Measurements from ENCODE around the gene ZSCAN10. TPM values are rescaled to one million over a fixed set of nuclear protein-coding genes. Genes with fewer than 3 reads are reported as not detected.

The ZSCAN10 gene
- not detected for polyA plus RNA-seq

- H3K4me1 Mint-ChIP-seq = peaks cover 26 to 36% (median 36%) of the 10 kb centered on the region in 3 donors
- H3K27ac Mint-ChIP-seq = peak within 1 kb of the TSS; percentile 78 to 95 (median 84)
- no peaks in the 10 kb centered on the region for H3K36me3 Mint-ChIP-seq
- H3K9me3 Mint-ChIP-seq = no peaks in the 10 kb centered on the region
- peak within 1 kb of the TSS; percentile 77 to 93 (median 88) for H3K4me3 Mint-ChIP-seq
- no peaks in the 10 kb centered on the region for H3K27me3 Mint-ChIP-seq
Observed at GRCh38 chr16:3098459-3099394, at the start of gene ZSCAN10. Gene ZSCAN10, minus strand, starts transcription at chr16:3099294. Its CDS starts 6,357 bp downstream, at chr16:3092937.

GRCh38 chr16:3148256-3149192, 49.4 kb upstream of the ZSCAN10 start:
- peak overlapping the region; percentile 77 to 100 (median 88) for H3K4me3 Mint-ChIP-seq
- peak overlapping the region in 2 of 3 donors; percentile 35 to 91 for H3K27ac Mint-ChIP-seq
- H3K36me3 Mint-ChIP-seq = no peaks in the 10 kb centered on the region
- H3K27me3 Mint-ChIP-seq = peaks cover 1% of the 10 kb centered on the region
- H3K9me3 Mint-ChIP-seq = peaks cover 0 to 7% (median 0%) of the 10 kb centered on the region in 3 donors
- peaks cover 14 to 22% (median 19%) of the 10 kb centered on the region in 3 donors for H3K4me1 Mint-ChIP-seq

GRCh38 chr16:3147757-3148104, 48.6 kb upstream of the ZSCAN10 start:
- H3K9me3 Mint-ChIP-seq = peaks cover 0 to 7% (median 0%) of the 10 kb centered on the region in 3 donors
- peaks cover 1% of the 10 kb centered on the region for H3K27me3 Mint-ChIP-seq
- no peaks in the 10 kb centered on the region for H3K36me3 Mint-ChIP-seq
- no peak overlapping the region for H3K27ac Mint-ChIP-seq
- H3K4me1 Mint-ChIP-seq = peaks cover 12 to 21% (median 17%) of the 10 kb centered on the region in 3 donors
- H3K4me3 Mint-ChIP-seq = no peak overlapping the region

- H3K27me3 Mint-ChIP-seq = peaks cover 1% of the 10 kb centered on the region
- no peaks in the 10 kb centered on the region for H3K36me3 Mint-ChIP-seq
- no peak overlapping the region for H3K27ac Mint-ChIP-seq
- no peak overlapping the region for H3K4me3 Mint-ChIP-seq
- H3K4me1 Mint-ChIP-seq = peaks cover 7 to 17% (median 12%) of the 10 kb centered on the region in 3 donors
- peaks cover 0 to 3% (median 0%) of the 10 kb centered on the region in 3 donors for H3K9me3 Mint-ChIP-seq
Observed at GRCh38 chr16:3147046-3147756, 48.1 kb upstream of the ZSCAN10 start.

GRCh38 chr16:3145660-3146059, 46.6 kb upstream of the ZSCAN10 start:
- H3K27me3 Mint-ChIP-seq = peaks cover 1% of the 10 kb centered on the region
- H3K4me1 Mint-ChIP-seq = peaks cover 0 to 9% (median 3%) of the 10 kb centered on the region in 3 donors
- peaks cover 3% of the 10 kb centered on the region for H3K36me3 Mint-ChIP-seq
- H3K27ac Mint-ChIP-seq = no peak overlapping the region
- no peak overlapping the region for H3K4me3 Mint-ChIP-seq
- H3K9me3 Mint-ChIP-seq = no peaks in the 10 kb centered on the region

GRCh38 chr16:3145151-3145550, 46.1 kb upstream of the ZSCAN10 start:
- Mint-ChIP-seq H3K27ac (no peak overlapping the region), H3K27me3 (no peaks in the 10 kb centered on the region), H3K9me3 (no peaks in the 10 kb centered on the region), H3K4me3 (no peak overlapping the region), H3K4me1 (peaks cover 0 to 7% (median 0%) of the 10 kb centered on the region in 3 donors), H3K36me3 (peaks cover 3% of the 10 kb centered on the region)

GRCh38 chr16:3144321-3144983, 45.4 kb upstream of the ZSCAN10 start:
- H3K4me3 Mint-ChIP-seq = no peak overlapping the region
- H3K9me3 Mint-ChIP-seq = no peaks in the 10 kb centered on the region
- no peaks in the 10 kb centered on the region for H3K27me3 Mint-ChIP-seq
- H3K4me1 Mint-ChIP-seq = peaks cover 0 to 7% (median 0%) of the 10 kb centered on the region in 3 donors
- H3K27ac Mint-ChIP-seq = no peak overlapping the region
- peaks cover 3% of the 10 kb centered on the region for H3K36me3 Mint-ChIP-seq

- H3K27ac Mint-ChIP-seq = no peak overlapping the region
- peaks cover 0 to 1% (median 0%) of the 10 kb centered on the region in 3 donors for H3K4me1 Mint-ChIP-seq
- no peaks in the 10 kb centered on the region for H3K27me3 Mint-ChIP-seq
- H3K9me3 Mint-ChIP-seq = no peaks in the 10 kb centered on the region
- H3K4me3 Mint-ChIP-seq = no peak overlapping the region
- H3K36me3 Mint-ChIP-seq = peaks cover 3% of the 10 kb centered on the region
Observed at GRCh38 chr16:3143598-3144320, 44.7 kb upstream of the ZSCAN10 start.

- Mint-ChIP-seq H3K27ac (no peak overlapping the region), H3K27me3 (no peaks in the 10 kb centered on the region), H3K36me3 (peaks cover 3% of the 10 kb centered on the region), H3K4me1 (peaks cover 0 to 1% (median 0%) of the 10 kb centered on the region in 3 donors), H3K4me3 (no peak overlapping the region), H3K9me3 (no peaks in the 10 kb centered on the region)
Observed at GRCh38 chr16:3143189-3143588, 44.1 kb upstream of the ZSCAN10 start.

- Mint-ChIP-seq H3K9me3 (no peaks in the 10 kb centered on the region), H3K4me1 (peaks cover 0 to 1% (median 0%) of the 10 kb centered on the region in 3 donors), H3K27me3 (no peaks in the 10 kb centered on the region), H3K27ac (no peak overlapping the region), H3K4me3 (peak overlapping the region in 1 of 4 donors; percentile 70), H3K36me3 (peaks cover 3% of the 10 kb centered on the region)
Observed at GRCh38 chr16:3142770-3143169, 43.7 kb upstream of the ZSCAN10 start.

- H3K27ac Mint-ChIP-seq = no peak overlapping the region
- no peaks in the 10 kb centered on the region for H3K9me3 Mint-ChIP-seq
- peak overlapping the region in 1 of 4 donors; percentile 70 for H3K4me3 Mint-ChIP-seq
- peaks cover 3% of the 10 kb centered on the region for H3K36me3 Mint-ChIP-seq
- H3K4me1 Mint-ChIP-seq = peaks cover 0 to 1% (median 0%) of the 10 kb centered on the region in 3 donors
- H3K27me3 Mint-ChIP-seq = no peaks in the 10 kb centered on the region
Observed at GRCh38 chr16:3142327-3142726, 43.2 kb upstream of the ZSCAN10 start.

- H3K27me3 Mint-ChIP-seq = no peaks in the 10 kb centered on the region
- no peak overlapping the region for H3K27ac Mint-ChIP-seq
- H3K9me3 Mint-ChIP-seq = no peaks in the 10 kb centered on the region
- peaks cover 3% of the 10 kb centered on the region for H3K36me3 Mint-ChIP-seq
- peak overlapping the region in 1 of 4 donors; percentile 70 for H3K4me3 Mint-ChIP-seq
- H3K4me1 Mint-ChIP-seq = peaks cover 0 to 1% (median 0%) of the 10 kb centered on the region in 3 donors
Observed at GRCh38 chr16:3141781-3142311, 42.8 kb upstream of the ZSCAN10 start.
